ENCODE measurements around the gene MYBL2.

Gene MYBL2

GRCh38 chr20:43748274-43748673, 81.4 kb downstream of the MYBL2 start:
- H3K36me3 ChIP-seq (ENCODE audit: control insufficient read depth in 4 of 4, insufficient read depth in 4 of 4, low read length in 3 of 4) = no peaks in the 10 kb centered on the region
- no CpG with 5 or more reads among the region's 1 CpG for WGBS (ENCODE audit: insufficient coverage)
- ChIA-PET CTCF (interaction anchor here (0.9 to 6.6 kb wide), 5 partner anchors 10 to 346 kb away, joined by 3 to 78 read pairs (median 3); no protein-coding TSS in a partner anchor), POLR2A (no interaction called here)
- H3K27ac ChIP-seq (ENCODE audit: insufficient read depth in 1 of 2, low read depth in 1 of 2, low read length in 2 of 2, poor library complexity in 1 of 2, severe bottlenecking in 2 of 2) = no peak overlapping the region
- DNase-seq = no peak
- peaks cover 0 to 44% (median 4%) of the 10 kb centered on the region in 5 experiments for H3K27me3 ChIP-seq (replicated peaks in 2 of 5; ENCODE audit: control insufficient read depth in 4 of 5, insufficient read depth in 5 of 5, low read length in 4 of 5)
- H3K4me1 ChIP-seq (ENCODE audit: control extremely low read depth in 1 of 4, control insufficient read depth in 4 of 4, insufficient read depth in 4 of 4, low read length in 3 of 4) = peaks cover 0 to 29% (median 13%) of the 10 kb centered on the region in 4 experiments
- H3K4me3 ChIP-seq (ENCODE audit: control insufficient read depth in 1 of 7, extremely low read depth in 1 of 7, insufficient read depth in 4 of 7, low read depth in 2 of 7, low read length in 6 of 7) = no peak overlapping the region
- no peaks in the 10 kb centered on the region for H3K9me3 ChIP-seq (ENCODE audit: control extremely low read depth in 1 of 5, control insufficient read depth in 4 of 5, insufficient read depth in 2 of 5, low read depth in 1 of 5, low read length in 4 of 5)

GRCh38 chr20:43749734-43750294, 82.9 kb downstream of the MYBL2 start:
- peaks cover 0 to 39% (median 4%) of the 10 kb centered on the region in 5 experiments for H3K27me3 ChIP-seq (replicated peaks in 2 of 5; ENCODE audit: control insufficient read depth in 4 of 5, insufficient read depth in 5 of 5, low read length in 4 of 5)
- DNase-seq = peak; percentile 25 to 45 (median 37)
- no peaks in the 10 kb centered on the region for H3K36me3 ChIP-seq (ENCODE audit: control insufficient read depth in 4 of 4, insufficient read depth in 4 of 4, low read length in 3 of 4)
- CTCF ChIA-PET = interaction anchor here (0.5 to 6.6 kb wide), 14 partner anchors 10 to 415 kb away, joined by 3 to 78 read pairs (median 3); no protein-coding TSS in a partner anchor
- no peak overlapping the region for H3K27ac ChIP-seq (ENCODE audit: insufficient read depth in 1 of 2, low read depth in 1 of 2, low read length in 2 of 2, poor library complexity in 1 of 2, severe bottlenecking in 2 of 2)
- H3K9me3 ChIP-seq (ENCODE audit: control extremely low read depth in 1 of 5, control insufficient read depth in 4 of 5, insufficient read depth in 2 of 5, low read depth in 1 of 5, low read length in 4 of 5) = no peaks in the 10 kb centered on the region
- H3K4me3 ChIP-seq (ENCODE audit: control insufficient read depth in 1 of 7, extremely low read depth in 1 of 7, insufficient read depth in 4 of 7, low read depth in 2 of 7, low read length in 6 of 7) = no peak overlapping the region
- peaks cover 0 to 29% (median 13%) of the 10 kb centered on the region in 4 experiments for H3K4me1 ChIP-seq (ENCODE audit: control extremely low read depth in 1 of 4, control insufficient read depth in 4 of 4, insufficient read depth in 4 of 4, low read length in 3 of 4)
- 5% methylated on average over 20 of the region's 23 CpGs for WGBS (ENCODE audit: insufficient coverage)
- POLR2A ChIA-PET = no interaction called here

- Histone ChIP-seq H3K4me1 (ENCODE audit: control extremely low read depth in 1 of 4, control insufficient read depth in 4 of 4, insufficient read depth in 4 of 4, low read length in 3 of 4) (peaks cover 0 to 29% (median 10%) of the 10 kb centered on the region in 4 experiments), H3K4me3 (ENCODE audit: control insufficient read depth in 1 of 7, extremely low read depth in 1 of 7, insufficient read depth in 4 of 7, low read depth in 2 of 7, low read length in 6 of 7) (no peak overlapping the region), H3K27ac (ENCODE audit: insufficient read depth in 1 of 2, low read depth in 1 of 2, low read length in 2 of 2, poor library complexity in 1 of 2, severe bottlenecking in 2 of 2) (no peak overlapping the region), H3K36me3 (ENCODE audit: control insufficient read depth in 4 of 4, insufficient read depth in 4 of 4, low read length in 3 of 4) (no peaks in the 10 kb centered on the region), H3K27me3 (replicated peaks in 2 of 5; ENCODE audit: control insufficient read depth in 4 of 5, insufficient read depth in 5 of 5, low read length in 4 of 5) (peaks cover 0 to 38% (median 4%) of the 10 kb centered on the region in 5 experiments), H3K9me3 (ENCODE audit: control extremely low read depth in 1 of 5, control insufficient read depth in 4 of 5, insufficient read depth in 2 of 5, low read depth in 1 of 5, low read length in 4 of 5) (no peaks in the 10 kb centered on the region)
- DNase-seq = no peak
- CTCF ChIA-PET = interaction anchor here (0.5 to 6.6 kb wide), 9 partner anchors 9 to 414 kb away, joined by 3 to 78 read pairs (median 3); no protein-coding TSS in a partner anchor
- POLR2A ChIA-PET = no interaction called here
Observed at GRCh38 chr20:43750774-43751166, 83.9 kb downstream of the MYBL2 start.

- peak in 2 of 3 donors; percentile 41 to 50 for DNase-seq
- H3K27me3 ChIP-seq (replicated peaks in 2 of 5; ENCODE audit: control insufficient read depth in 4 of 5, insufficient read depth in 5 of 5, low read length in 4 of 5) = peaks cover 0 to 38% (median 4%) of the 10 kb centered on the region in 5 experiments
- no peak overlapping the region for H3K27ac ChIP-seq (ENCODE audit: insufficient read depth in 1 of 2, low read depth in 1 of 2, low read length in 2 of 2, poor library complexity in 1 of 2, severe bottlenecking in 2 of 2)
- ChIA-PET POLR2A (no interaction called here), CTCF (interaction anchor here (1.2 to 6.6 kb wide), 5 partner anchors 9 to 414 kb away, joined by 3 to 78 read pairs (median 3); no protein-coding TSS in a partner anchor)
- no peaks in the 10 kb centered on the region for H3K9me3 ChIP-seq (ENCODE audit: control extremely low read depth in 1 of 5, control insufficient read depth in 4 of 5, insufficient read depth in 2 of 5, low read depth in 1 of 5, low read length in 4 of 5)
- peaks cover 0 to 25% (median 10%) of the 10 kb centered on the region in 4 experiments for H3K4me1 ChIP-seq (ENCODE audit: control extremely low read depth in 1 of 4, control insufficient read depth in 4 of 4, insufficient read depth in 4 of 4, low read length in 3 of 4)
- H3K36me3 ChIP-seq (ENCODE audit: control insufficient read depth in 4 of 4, insufficient read depth in 4 of 4, low read length in 3 of 4) = no peaks in the 10 kb centered on the region
- no peak overlapping the region for H3K4me3 ChIP-seq (ENCODE audit: control insufficient read depth in 1 of 7, extremely low read depth in 1 of 7, insufficient read depth in 4 of 7, low read depth in 2 of 7, low read length in 6 of 7)
- 86% methylated on average over 10 of the region's 11 CpGs for WGBS (ENCODE audit: insufficient coverage)
Observed at GRCh38 chr20:43751167-43752050, 84.5 kb downstream of the MYBL2 start.

GRCh38 chr20:43752051-43752360, 85.1 kb downstream of the MYBL2 start:
- no peak overlapping the region for H3K4me3 ChIP-seq (ENCODE audit: control insufficient read depth in 1 of 7, extremely low read depth in 1 of 7, insufficient read depth in 4 of 7, low read depth in 2 of 7, low read length in 6 of 7)
- no peaks in the 10 kb centered on the region for H3K9me3 ChIP-seq (ENCODE audit: control extremely low read depth in 1 of 5, control insufficient read depth in 4 of 5, insufficient read depth in 2 of 5, low read depth in 1 of 5, low read length in 4 of 5)
- H3K27me3 ChIP-seq (replicated peaks in 2 of 5; ENCODE audit: control insufficient read depth in 4 of 5, insufficient read depth in 5 of 5, low read length in 4 of 5) = peaks cover 0 to 38% (median 4%) of the 10 kb centered on the region in 5 experiments
- DNase-seq = no peak
- H3K36me3 ChIP-seq (ENCODE audit: control insufficient read depth in 4 of 4, insufficient read depth in 4 of 4, low read length in 3 of 4) = no peaks in the 10 kb centered on the region
- no peak overlapping the region for H3K27ac ChIP-seq (ENCODE audit: insufficient read depth in 1 of 2, low read depth in 1 of 2, low read length in 2 of 2, poor library complexity in 1 of 2, severe bottlenecking in 2 of 2)
- ChIA-PET POLR2A (no interaction called here), CTCF (interaction anchor here (6.6 kb wide), 1 partner anchor 330 kb away, joined by 78 read pairs; no protein-coding TSS in a partner anchor)
- 62% methylated on average over 3 of the region's 4 CpGs for WGBS (ENCODE audit: insufficient coverage)
- peaks cover 0 to 25% (median 10%) of the 10 kb centered on the region in 4 experiments for H3K4me1 ChIP-seq (ENCODE audit: control extremely low read depth in 1 of 4, control insufficient read depth in 4 of 4, insufficient read depth in 4 of 4, low read length in 3 of 4)

- Histone ChIP-seq H3K4me1 (ENCODE audit: control extremely low read depth in 1 of 4, control insufficient read depth in 4 of 4, insufficient read depth in 4 of 4, low read length in 3 of 4) (peaks cover 0 to 25% (median 10%) of the 10 kb centered on the region in 4 experiments), H3K27me3 (replicated peaks in 2 of 5; ENCODE audit: control insufficient read depth in 4 of 5, insufficient read depth in 5 of 5, low read length in 4 of 5) (peaks cover 0 to 38% (median 4%) of the 10 kb centered on the region in 5 experiments), H3K36me3 (ENCODE audit: control insufficient read depth in 4 of 4, insufficient read depth in 4 of 4, low read length in 3 of 4) (no peaks in the 10 kb centered on the region), H3K4me3 (ENCODE audit: control insufficient read depth in 1 of 7, extremely low read depth in 1 of 7, insufficient read depth in 4 of 7, low read depth in 2 of 7, low read length in 6 of 7) (peak overlapping the region in 1 of 7 experiments; percentile 24), H3K27ac (ENCODE audit: insufficient read depth in 1 of 2, low read depth in 1 of 2, low read length in 2 of 2, poor library complexity in 1 of 2, severe bottlenecking in 2 of 2) (no peak overlapping the region), H3K9me3 (ENCODE audit: control extremely low read depth in 1 of 5, control insufficient read depth in 4 of 5, insufficient read depth in 2 of 5, low read depth in 1 of 5, low read length in 4 of 5) (no peaks in the 10 kb centered on the region)
- 33% methylated on average over 9 of the region's 13 CpGs for WGBS (ENCODE audit: insufficient coverage)
- ChIA-PET CTCF (interaction anchor here (6.6 kb wide), 1 partner anchor 329 kb away, joined by 78 read pairs; no protein-coding TSS in a partner anchor), POLR2A (no interaction called here)
- DNase-seq = peak; percentile 22 to 54 (median 53)
Observed at GRCh38 chr20:43752561-43753301, 85.8 kb downstream of the MYBL2 start.

Data from common myeloid progenitor, CD34-positive (primary cell).